Measurements from ENCODE around the gene MRPL43. TPM values are rescaled to one million over a fixed set of nuclear protein-coding genes. Genes with fewer than 3 reads are reported as not detected.

MRPL43 gene
- polyA plus RNA-seq, 2 of the 4 experiments (the other 2 are of a cell fraction) = 76.3 to 83.4 TPM

- no peak for TF ChIP-seq HMGXB4 (CRISPR knock-in tag; IDR thresholded peaks at IDR 0.05; ENCODE audit: borderline replicate concordance)
Measured at GRCh38 chr10:101001659-101002035, 14.3 kb upstream of the MRPL43 start (continued).

- 80% methylated on average over 12 of the region's 12 CpGs for WGBS (ENCODE audit: missing lambda C conversion rate)
- peak overlapping the region; percentile 89 for H3K4me2 ChIP-seq
- peaks cover 27% of the 10 kb centered on the region for H3K4me1 ChIP-seq
- peak overlapping the region in 1 of 2 experiments; percentile 98; a peak in 3 of 6 replicates for H3K27ac ChIP-seq
- ChIA-PET CTCF (interaction anchor here (1.3 to 25.8 kb wide), 6 partner anchors 6 to 62 kb away, joined by 3 to 608 read pairs (median 226); partner anchors contain the start of genes LZTS2, MRPL43, PDZD7 and SFXN3), POLR2A (interaction anchor here (1.6 kb wide), 1 partner anchor 10 kb away, joined by 7 read pairs; no protein-coding TSS in a partner anchor)
- no peak for TF ChIP-seq ZFP36 (IDR thresholded peaks at IDR 0.05; ENCODE audit: borderline replicate concordance, partially characterized antibody)
- TF ChIP-seq REST (IDR thresholded peaks at IDR 0.05) = no peak
- no peak for TF ChIP-seq HES2 (IDR thresholded peaks at IDR 0.05)
- TF ChIP-seq RARB (CRISPR knock-in tag; IDR thresholded peaks at IDR 0.05) = no peak
- no peak for TF ChIP-seq GATA3 (IDR thresholded peaks at IDR 0.05; ENCODE audit: borderline replicate concordance)
- TF ChIP-seq HOXB13 (CRISPR knock-in tag; IDR thresholded peaks at IDR 0.05; ENCODE audit: low read depth) = no peak
- TF ChIP-seq ZC3H11A (IDR thresholded peaks at IDR 0.05) = no peak
- no peak for TF ChIP-seq ATOH8 (CRISPR knock-in tag; IDR thresholded peaks at IDR 0.05; ENCODE audit: low read depth)
- TF ChIP-seq CHD2 (IDR thresholded peaks at IDR 0.05; ENCODE audit: low read length, partially characterized antibody) = no peak
- TF ChIP-seq USF2 (IDR thresholded peaks at IDR 0.05) = no peak
- no peak for TF ChIP-seq CBX2 (IDR thresholded peaks at IDR 0.05; ENCODE audit: borderline replicate concordance, low read depth)
- TF ChIP-seq BHLHE40 (IDR thresholded peaks at IDR 0.05; ENCODE audit: low read depth, low read length) = no peak
- TF ChIP-seq PBX3 (IDR thresholded peaks at IDR 0.05) = no peak
- no peak for TF ChIP-seq HOXA7 (CRISPR knock-in tag; IDR thresholded peaks at IDR 0.05)
- ATAC-seq (no peak), FAIRE-seq (no peak), DNase-seq (ENCODE audit: low read depth in 1 of 2, low spot score in 1 of 2) (no peak)
- H3K9me3 ChIP-seq = no peaks in the 10 kb centered on the region
- H3K4me3 ChIP-seq = no peak overlapping the region; the same call in 2 of the 3 replicates
Measured at GRCh38 chr10:101000915-101001658, 13.8 kb upstream of the MRPL43 start.

All from A549 (cell line).